Uterus (tissue), 4 donors: ENCODE data around the gene PSKH1. TPM values are rescaled to one million over a fixed set of nuclear protein-coding genes. Genes with fewer than 3 reads are reported as not detected.
A peak's percentile ranks its signal among the peaks of the same experiment; 100 is the strongest.

ENCODE experiments used
- DNase-seq, 2 donors: peaks; one replicate each; pipeline ENCODE4 v3.0.0-alpha.2; 2019 to 2020
- H3K27ac ChIP-seq, 2 donors: fragments of 200-600 bp; sonication (generic); 1 replicate in 1 of 2; 2 replicates in 1 of 2; pipeline ENCODE4 v1.5.1; 2016 to 2018
- H3K27me3 ChIP-seq, 2 donors: fragments of 200-600 bp; sonication (generic); one replicate each; pipeline ENCODE4 v1.5.1; 2018 to 2019; ENCODE audit warnings: control low read depth in 1 of 2
- H3K36me3 ChIP-seq, 2 donors: fragments of 200-600 bp; sonication (generic); one replicate each; pipeline ENCODE4 v1.5.1; 2019; ENCODE audit warnings: control low read depth in 1 of 2
- H3K4me1 ChIP-seq, 2 donors: fragments of 200-600 bp; sonication (generic); one replicate each; pipeline ENCODE4 v1.5.1; 2018 to 2019; ENCODE audit warnings: control low read depth in 1 of 2
- H3K4me3 ChIP-seq, 2 donors: fragments of 200-600 bp; sonication (generic); 1 replicate in 1 of 2; 2 replicates in 1 of 2; pipeline ENCODE4 v1.5.1; 2018 to 2019; ENCODE audit warnings: mild to moderate bottlenecking in 1 of 2
- H3K9me3 ChIP-seq, 2 donors: fragments of 200-600 bp; sonication (generic); one replicate each; pipeline ENCODE4 v1.5.1; 2019; ENCODE audit warnings: control low read depth in 1 of 2
- POLR2A ChIP-seq, 2 donors: fragments of 450-650 bp; IDR thresholded peaks; one replicate each; pipeline ENCODE4 v1.6.1; 2016; ENCODE audit warnings: antibody characterized with exemption in 2 of 2, mild to moderate bottlenecking in 1 of 2, moderate library complexity in 1 of 2
- intact Hi-C: fragments of 100-400 bp; cut with DNase I; formaldehyde crosslinking; loops from one replicate; pipeline ENCODE4 v1.15.1; 2023; ENCODE audit warnings: low total_unique reads
- total RNA-seq, 4 donors: library from RNA; depleted of rRNA in 3 of 4; stranded (reverse); fragments of >200 nt in 3 of 4; gene quantifications; one replicate each; pipeline versions ENCODE4 v1.1.0 to v1.2.4, GENCODE V29; 2014 to 2023
- TF ChIP-seq, protein P1 (sequence below), 4 experiments: fragments of 200-600 bp in 2 of 4; fragments of 450-650 bp in 2 of 4; sonication (generic) in 2 of 4; IDR thresholded peaks; one replicate each; pipeline ENCODE4 v1.5.1; 2016 to 2019; ENCODE audit warnings: antibody characterized with exemption in 4 of 4, mild to moderate bottlenecking in 2 of 4, moderate library complexity in 1 of 4
- donor health status: DM: yes; HTN: yes; CAD: no.

The PSKH1 gene
- total RNA-seq, 4 donors from 2014 or later, result 3.1 to 34.3 (median 24.5) TPM

DNA sequence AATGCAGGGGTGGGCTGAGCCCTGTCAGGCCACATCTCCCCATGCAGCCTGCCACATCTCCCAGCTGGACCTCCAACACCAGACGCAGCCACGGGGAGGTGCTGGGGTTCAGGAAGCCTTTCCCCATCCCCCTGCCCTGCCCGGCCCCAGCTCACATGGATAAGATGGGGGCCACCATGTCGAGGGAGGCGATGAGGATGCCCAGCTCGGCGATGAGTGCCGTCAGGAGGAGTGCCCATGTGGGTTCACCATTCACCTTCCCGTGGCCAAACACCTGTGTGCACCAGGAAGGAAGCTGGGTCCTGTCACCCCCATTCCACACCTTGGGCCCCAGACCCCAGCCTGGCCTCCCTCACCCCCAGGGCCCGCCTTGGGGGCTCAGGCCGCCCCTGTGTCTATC, 56.6 kb downstream of the PSKH1 start:
- DNase-seq, result no peak
- H3K36me3 ChIP-seq, result no peaks in the 10 kb centered on the region
- H3K4me1 ChIP-seq, result no peaks in the 10 kb centered on the region
- no peak overlapping the region for H3K4me3 ChIP-seq
- no peak for TF ChIP-seq POLR2A (IDR thresholded peaks at IDR 0.05)
- TF ChIP-seq, protein P1, sequence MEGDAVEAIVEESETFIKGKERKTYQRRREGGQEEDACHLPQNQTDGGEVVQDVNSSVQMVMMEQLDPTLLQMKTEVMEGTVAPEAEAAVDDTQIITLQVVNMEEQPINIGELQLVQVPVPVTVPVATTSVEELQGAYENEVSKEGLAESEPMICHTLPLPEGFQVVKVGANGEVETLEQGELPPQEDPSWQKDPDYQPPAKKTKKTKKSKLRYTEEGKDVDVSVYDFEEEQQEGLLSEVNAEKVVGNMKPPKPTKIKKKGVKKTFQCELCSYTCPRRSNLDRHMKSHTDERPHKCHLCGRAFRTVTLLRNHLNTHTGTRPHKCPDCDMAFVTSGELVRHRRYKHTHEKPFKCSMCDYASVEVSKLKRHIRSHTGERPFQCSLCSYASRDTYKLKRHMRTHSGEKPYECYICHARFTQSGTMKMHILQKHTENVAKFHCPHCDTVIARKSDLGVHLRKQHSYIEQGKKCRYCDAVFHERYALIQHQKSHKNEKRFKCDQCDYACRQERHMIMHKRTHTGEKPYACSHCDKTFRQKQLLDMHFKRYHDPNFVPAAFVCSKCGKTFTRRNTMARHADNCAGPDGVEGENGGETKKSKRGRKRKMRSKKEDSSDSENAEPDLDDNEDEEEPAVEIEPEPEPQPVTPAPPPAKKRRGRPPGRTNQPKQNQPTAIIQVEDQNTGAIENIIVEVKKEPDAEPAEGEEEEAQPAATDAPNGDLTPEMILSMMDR (IDR thresholded peaks at IDR 0.05), result no peak
- H3K27ac ChIP-seq, result no peak overlapping the region
- no peaks in the 10 kb centered on the region for H3K27me3 ChIP-seq
- intact Hi-C loops, result no loop called here
- no peaks in the 10 kb centered on the region for H3K9me3 ChIP-seq

DNA sequence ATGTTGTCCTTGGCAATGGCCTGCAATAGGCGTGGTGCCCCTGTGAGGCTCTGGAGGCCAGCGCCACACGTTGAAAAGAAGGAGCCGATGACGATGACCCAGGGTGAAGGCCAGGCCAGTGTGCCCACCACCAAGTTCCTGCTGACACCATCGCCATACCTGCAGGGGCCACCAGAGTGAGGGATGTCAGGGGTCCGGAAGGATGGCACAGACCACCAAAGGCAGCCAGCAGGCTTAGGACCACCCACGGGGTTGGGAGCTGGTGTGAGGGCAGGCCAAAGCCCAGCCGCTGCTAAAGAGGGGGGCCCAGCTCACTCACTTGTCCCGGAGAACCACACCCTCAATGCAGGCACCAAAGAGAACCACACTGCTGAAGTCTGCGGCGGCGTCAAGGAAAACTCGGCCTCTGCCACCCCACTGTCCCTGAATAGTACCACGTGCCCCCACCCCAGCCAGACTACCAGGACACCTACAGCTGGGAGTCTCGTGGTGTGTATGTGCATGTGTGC, 57.3 kb downstream of the PSKH1 start:
- no peaks in the 10 kb centered on the region for H3K36me3 ChIP-seq
- no peak overlapping the region for H3K27ac ChIP-seq
- intact Hi-C loops, result no loop called here
- H3K9me3 ChIP-seq, result no peaks in the 10 kb centered on the region
- no peaks in the 10 kb centered on the region for H3K4me1 ChIP-seq
- no peak for DNase-seq
- H3K4me3 ChIP-seq, result no peak overlapping the region
- no peak for TF ChIP-seq POLR2A (IDR thresholded peaks at IDR 0.05)
- TF ChIP-seq, protein P1 (IDR thresholded peaks at IDR 0.05), result no peak
- no peaks in the 10 kb centered on the region for H3K27me3 ChIP-seq

DNA sequence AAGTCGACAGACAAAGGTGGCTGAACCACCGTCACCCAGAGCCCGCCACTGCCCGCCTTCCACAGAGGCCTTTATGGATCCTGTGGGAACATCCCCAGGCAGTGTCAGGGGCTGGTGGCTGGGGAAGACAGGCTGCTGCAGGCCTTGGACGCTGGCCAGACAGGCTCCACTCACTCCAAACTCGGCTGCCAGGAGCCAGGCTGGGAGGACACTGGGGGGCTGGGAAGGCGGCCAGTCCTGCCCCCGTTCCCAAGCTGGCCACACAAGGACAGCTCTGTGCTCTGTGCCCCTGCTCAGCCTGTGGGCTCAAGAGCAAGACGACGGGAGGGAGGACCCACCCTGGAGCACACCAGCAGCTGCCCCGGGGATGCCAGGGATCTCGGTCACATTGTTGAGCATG, 58.4 kb downstream of the PSKH1 start:
- Histone ChIP-seq H3K4me3 (no peak overlapping the region), H3K27me3 (no peaks in the 10 kb centered on the region), H3K4me1 (no peaks in the 10 kb centered on the region), H3K27ac (peak overlapping the region in 1 of 2 donors; percentile 36), H3K36me3 (no peaks in the 10 kb centered on the region), H3K9me3 (no peaks in the 10 kb centered on the region)
- intact Hi-C loops, result no loop called here
- TF ChIP-seq POLR2A (IDR thresholded peaks at IDR 0.05), result no peak
- TF ChIP-seq, protein P1 (IDR thresholded peaks at IDR 0.05), result no peak
- no peak for DNase-seq

DNA sequence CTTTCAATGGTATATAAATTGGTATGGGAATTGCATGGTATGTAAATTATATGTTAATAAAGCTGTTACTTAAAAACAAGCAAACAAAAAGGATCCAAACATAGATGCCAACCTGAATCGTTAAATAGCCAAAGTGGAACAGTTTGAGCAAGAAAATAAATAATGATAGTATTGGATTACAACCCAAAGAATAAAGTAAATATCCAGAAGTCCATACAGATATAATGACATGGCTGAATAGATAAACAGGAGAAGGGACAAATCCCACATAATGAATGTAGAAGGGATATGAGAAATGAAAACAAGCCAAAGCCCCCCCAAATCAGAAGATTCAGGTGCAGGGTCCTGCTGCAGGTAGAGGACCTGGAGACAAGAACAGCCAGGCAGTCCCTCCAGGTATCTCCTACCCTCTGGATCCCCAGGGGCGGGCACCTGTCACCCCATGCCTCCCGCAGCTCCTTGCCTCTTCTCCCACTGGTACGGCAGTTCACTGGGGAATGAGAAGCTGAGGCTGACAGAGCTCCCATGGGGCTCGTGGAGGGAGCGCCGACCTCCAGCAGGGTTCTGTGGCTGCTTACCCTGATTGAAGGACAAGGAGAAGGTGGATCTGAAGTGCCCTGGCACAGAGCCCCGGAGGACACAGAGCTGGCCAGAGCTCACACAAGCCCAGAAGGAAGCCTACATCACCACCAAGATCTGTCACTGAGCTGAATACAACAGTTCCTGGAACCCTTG, 60.8 kb downstream of the PSKH1 start:
- no peak overlapping the region for H3K27ac ChIP-seq
- no peak overlapping the region for H3K4me3 ChIP-seq
- intact Hi-C loops, result no loop called here
- no peak for TF ChIP-seq POLR2A (IDR thresholded peaks at IDR 0.05)
- TF ChIP-seq, protein P1 (IDR thresholded peaks at IDR 0.05), result no peak
- no peak for DNase-seq
- H3K27me3 ChIP-seq, result no peaks in the 10 kb centered on the region
- no peaks in the 10 kb centered on the region for H3K36me3 ChIP-seq
- no peaks in the 10 kb centered on the region for H3K9me3 ChIP-seq
- no peaks in the 10 kb centered on the region for H3K4me1 ChIP-seq

DNA sequence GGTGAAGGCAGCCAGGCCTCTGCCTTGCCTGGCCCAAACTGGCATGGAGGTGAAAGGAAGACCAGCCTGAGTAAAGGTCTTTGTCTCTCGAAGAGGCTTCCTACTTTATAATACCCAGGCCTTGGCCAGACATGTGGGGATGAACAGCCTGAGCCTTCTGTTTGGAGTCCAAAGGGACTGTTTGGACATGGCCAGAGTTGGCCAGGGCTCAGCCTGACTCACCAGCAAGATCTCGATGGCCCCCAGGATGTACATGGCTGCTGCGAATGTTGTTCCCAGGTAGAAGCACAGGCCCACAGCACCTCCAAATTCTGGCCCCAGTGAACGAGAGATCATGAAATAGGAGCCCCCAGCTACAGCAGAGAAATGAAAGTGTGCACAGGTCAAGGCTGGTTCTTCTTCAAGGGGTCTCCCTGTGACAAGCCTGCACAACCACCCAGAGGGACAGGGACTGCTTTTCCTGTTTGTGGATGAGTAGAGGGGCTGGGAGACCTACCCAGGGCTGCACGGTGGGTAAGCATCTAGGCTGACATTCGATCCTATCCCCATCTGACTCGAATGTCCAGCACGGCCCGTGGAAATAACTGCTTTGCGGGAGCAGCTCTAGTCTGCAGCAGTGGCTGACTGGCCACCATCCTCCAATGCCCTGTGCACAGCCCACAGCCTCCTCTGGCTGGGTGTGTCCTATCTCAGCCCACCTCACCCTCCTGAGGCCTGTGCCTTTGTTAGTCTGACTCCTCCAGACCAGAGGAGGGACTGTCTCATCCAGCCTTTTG, 61.6 kb downstream of the PSKH1 start:
- TF ChIP-seq, protein P1 (IDR thresholded peaks at IDR 0.05), result no peak
- no peak for TF ChIP-seq POLR2A (IDR thresholded peaks at IDR 0.05)
- H3K36me3 ChIP-seq, result no peaks in the 10 kb centered on the region
- H3K9me3 ChIP-seq, result no peaks in the 10 kb centered on the region
- H3K4me1 ChIP-seq, result peaks cover 0 to 3% of the 10 kb centered on the region in 2 donors
- H3K27me3 ChIP-seq, result no peaks in the 10 kb centered on the region
- no peak overlapping the region for H3K27ac ChIP-seq
- no peak for DNase-seq
- intact Hi-C loops, result no loop called here
- no peak overlapping the region for H3K4me3 ChIP-seq
